ENCODE data around the gene ITPKB. TPM values are rescaled to one million over a fixed set of nuclear protein-coding genes. Genes with fewer than 3 reads are reported as not detected.

The ITPKB gene
- total and polyA plus RNA-seq, 9 donors, result 11.3 to 43.2 (median 20.1) TPM

DNA sequence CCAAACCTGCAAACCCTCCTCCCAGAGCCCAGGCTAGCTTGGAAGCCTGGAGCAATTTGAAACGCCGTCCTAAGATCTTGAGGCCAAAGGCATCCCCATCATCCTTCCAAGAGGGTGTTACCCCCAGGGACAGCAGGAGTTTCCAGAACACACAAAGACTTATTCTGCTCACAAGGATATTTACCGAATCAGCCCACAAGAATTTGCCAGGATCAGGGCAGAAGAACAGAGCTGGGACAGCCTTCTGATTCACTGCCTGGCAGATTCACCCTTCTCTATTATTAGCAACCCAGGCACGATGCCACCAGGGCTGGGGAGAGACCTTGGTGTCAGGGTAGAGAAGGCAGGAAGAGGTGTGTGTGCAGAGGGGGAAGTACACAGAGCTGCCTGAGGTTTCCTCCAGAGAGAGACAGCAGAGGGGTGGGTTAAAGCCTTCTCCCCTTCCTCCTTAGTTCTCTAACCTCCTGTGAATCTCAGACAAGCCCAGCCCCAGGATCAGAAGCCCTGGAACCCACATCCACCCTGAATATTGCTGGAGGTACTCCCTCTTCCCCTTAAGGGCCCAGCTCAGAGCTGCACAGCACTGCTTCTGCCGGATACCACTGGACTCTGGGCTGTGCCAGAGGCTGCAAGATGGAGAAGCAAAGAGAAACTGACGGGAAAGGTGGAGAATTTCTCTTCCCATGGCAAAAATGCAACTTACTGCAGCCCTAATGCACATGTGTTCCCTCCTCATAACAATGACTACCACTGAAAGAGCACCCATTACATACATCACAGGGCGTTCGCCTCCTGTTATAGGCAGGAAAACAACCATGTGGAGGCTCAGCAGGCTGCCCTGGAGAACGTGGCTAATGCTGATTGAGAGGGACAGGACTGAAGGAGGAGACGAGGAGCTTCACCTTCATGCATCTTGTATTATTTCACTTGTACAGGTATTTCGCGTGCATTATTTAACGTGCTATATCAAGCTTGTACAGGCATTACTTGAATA, 61.8 kb downstream of the ITPKB start:
- TF ChIP-seq POLR2A (IDR thresholded peaks at IDR 0.05) (no peak), EP300 (IDR thresholded peaks at IDR 0.05) (no peak)
- TF ChIP-seq, protein P1, sequence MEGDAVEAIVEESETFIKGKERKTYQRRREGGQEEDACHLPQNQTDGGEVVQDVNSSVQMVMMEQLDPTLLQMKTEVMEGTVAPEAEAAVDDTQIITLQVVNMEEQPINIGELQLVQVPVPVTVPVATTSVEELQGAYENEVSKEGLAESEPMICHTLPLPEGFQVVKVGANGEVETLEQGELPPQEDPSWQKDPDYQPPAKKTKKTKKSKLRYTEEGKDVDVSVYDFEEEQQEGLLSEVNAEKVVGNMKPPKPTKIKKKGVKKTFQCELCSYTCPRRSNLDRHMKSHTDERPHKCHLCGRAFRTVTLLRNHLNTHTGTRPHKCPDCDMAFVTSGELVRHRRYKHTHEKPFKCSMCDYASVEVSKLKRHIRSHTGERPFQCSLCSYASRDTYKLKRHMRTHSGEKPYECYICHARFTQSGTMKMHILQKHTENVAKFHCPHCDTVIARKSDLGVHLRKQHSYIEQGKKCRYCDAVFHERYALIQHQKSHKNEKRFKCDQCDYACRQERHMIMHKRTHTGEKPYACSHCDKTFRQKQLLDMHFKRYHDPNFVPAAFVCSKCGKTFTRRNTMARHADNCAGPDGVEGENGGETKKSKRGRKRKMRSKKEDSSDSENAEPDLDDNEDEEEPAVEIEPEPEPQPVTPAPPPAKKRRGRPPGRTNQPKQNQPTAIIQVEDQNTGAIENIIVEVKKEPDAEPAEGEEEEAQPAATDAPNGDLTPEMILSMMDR (IDR thresholded peaks at IDR 0.05), result no peak
- H3K4me1 ChIP-seq (ENCODE audit: insufficient read depth), result peaks cover 20% of the 10 kb centered on the region
- no peak overlapping the region for H3K4me3 ChIP-seq
- H3K9me3 ChIP-seq, result no peaks in the 10 kb centered on the region
- no peaks in the 10 kb centered on the region for H3K27me3 ChIP-seq
- peak; percentile 78 to 83 (median 79) for DNase-seq
- H3K36me3 ChIP-seq, result no peaks in the 10 kb centered on the region
- H3K27ac ChIP-seq, result peak overlapping the region; percentile 60 to 75
- 48 to 52% (median 48%) methylated on average over 13 of the region's 13 CpGs for WGBS, 3 donors
- intact Hi-C loops (cut with DNase I), result no loop called here

DNA sequence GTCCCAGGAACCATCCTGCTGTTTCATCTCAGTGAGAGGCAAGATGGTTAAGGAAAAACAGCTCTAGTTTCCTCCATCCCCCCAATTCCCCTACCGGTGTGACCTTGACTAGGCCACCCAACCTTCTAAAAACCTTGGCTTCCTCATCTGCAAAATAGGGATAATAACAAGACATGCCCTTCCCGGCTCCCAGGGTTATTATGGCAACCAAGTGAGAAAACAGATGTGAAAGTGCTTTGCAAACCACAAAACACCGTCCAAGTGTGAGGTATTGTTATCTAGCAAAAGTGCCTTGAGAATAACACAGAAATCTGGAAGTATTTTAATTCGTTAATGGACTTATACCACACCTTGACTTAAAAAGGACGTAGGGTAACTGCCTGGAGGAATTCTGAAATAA, 62.7 kb downstream of the ITPKB start:
- Histone ChIP-seq H3K9me3 (no peaks in the 10 kb centered on the region), H3K36me3 (no peaks in the 10 kb centered on the region), H3K27me3 (no peaks in the 10 kb centered on the region), H3K4me1 (ENCODE audit: insufficient read depth) (peaks cover 19% of the 10 kb centered on the region), H3K27ac (peak overlapping the region in 1 of 2 donors; percentile 75), H3K4me3 (no peak overlapping the region)
- TF ChIP-seq POLR2A (IDR thresholded peaks at IDR 0.05), result no peak
- peak in 1 of 5 donors; percentile 7 for DNase-seq
- intact Hi-C loops (cut with DNase I), result no loop called here
- 6 to 13% (median 9%) methylated on average over 5 of the region's 5 CpGs for WGBS, 3 donors

DNA sequence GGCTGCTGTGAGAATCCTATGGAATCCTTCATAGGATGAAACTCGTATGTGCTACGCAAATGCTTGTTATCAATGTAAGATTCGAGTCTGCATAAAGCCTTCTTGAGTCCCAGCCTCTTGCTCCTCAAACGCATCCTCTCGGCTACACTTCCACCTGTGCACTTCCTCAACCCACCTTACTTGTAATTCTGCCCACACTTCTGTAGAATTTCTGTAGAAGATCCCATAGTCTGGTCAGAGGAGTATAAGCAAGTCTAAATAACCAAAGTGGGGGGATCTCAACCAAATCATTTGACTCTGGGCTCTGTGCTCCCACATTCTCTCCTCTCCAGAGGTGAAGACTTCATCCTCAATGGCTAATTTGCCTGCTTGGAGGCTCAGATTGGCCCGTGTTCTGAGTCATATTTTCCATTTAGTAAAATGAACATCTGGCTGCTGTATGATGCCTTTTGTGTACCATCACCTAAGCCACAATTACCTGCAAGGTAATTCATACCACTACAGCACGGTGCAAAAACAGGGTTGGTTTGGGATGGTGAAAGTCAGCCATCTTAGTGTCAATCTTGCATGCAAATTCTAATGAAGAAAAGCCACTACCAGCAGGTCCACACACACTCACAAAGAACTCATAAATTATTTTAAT, 63.2 kb downstream of the ITPKB start:
- Histone ChIP-seq H3K9me3 (no peaks in the 10 kb centered on the region), H3K4me1 (ENCODE audit: insufficient read depth) (peaks cover 19% of the 10 kb centered on the region), H3K27me3 (no peaks in the 10 kb centered on the region), H3K27ac (peak overlapping the region in 1 of 2 donors; percentile 75), H3K4me3 (no peak overlapping the region), H3K36me3 (no peaks in the 10 kb centered on the region)
- WGBS, 3 donors, result 77 to 88% (median 87%) methylated on average over 7 of the region's 7 CpGs
- TF ChIP-seq POLR2A (IDR thresholded peaks at IDR 0.05) (no peak), EP300 (IDR thresholded peaks at IDR 0.05) (no peak)
- TF ChIP-seq, protein P1 (IDR thresholded peaks at IDR 0.05), result no peak
- intact Hi-C loops (cut with DNase I), result no loop called here
- DNase-seq, result peak in 1 of 5 donors; percentile 5

DNA sequence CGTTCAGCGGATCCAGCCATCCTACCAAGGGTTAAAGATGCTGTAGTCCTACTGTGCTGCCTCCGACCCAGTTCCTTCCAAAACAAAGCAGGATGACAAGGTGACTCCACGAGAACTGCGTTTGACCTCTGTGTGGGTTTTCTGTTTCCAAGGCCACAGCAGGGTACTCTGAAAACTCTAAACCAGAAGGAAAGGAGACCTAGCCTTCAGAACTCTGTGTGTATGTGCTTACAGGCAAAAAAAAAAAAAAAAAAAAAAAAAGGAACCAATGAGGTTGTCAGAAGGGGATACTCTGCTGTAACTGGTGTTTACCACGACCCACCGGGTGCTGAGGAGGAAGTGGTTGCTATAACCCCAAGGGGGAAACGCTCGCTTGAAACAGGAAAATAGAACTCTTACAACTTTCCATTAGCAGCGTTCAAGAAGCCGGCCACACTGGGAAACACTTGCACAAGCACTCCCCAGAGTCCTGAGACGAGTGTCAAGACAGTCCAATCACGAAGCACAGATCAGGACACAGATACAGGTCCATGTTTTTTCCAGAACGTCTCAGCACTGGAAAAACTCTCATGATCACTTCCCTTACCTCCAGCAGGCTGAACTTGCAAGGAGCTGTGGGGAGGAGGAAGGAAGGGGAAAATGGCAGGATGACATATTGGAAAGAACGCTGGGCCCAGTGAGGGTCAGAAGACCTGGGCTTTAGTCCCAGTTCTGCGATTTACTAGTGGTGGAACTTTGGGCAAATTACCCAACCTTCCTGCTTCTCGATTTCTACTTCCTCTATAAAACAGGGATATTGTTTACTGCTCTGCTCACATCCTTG, 64.0 kb downstream of the ITPKB start:
- H3K4me3 ChIP-seq, result no peak overlapping the region
- intact Hi-C loops (cut with DNase I), result no loop called here
- H3K36me3 ChIP-seq, result no peaks in the 10 kb centered on the region
- peak in 2 of 5 donors; percentile 21 to 28 for DNase-seq
- TF ChIP-seq EP300 (IDR thresholded peaks at IDR 0.05) (no peak), POLR2A (IDR thresholded peaks at IDR 0.05) (no peak)
- TF ChIP-seq, protein P1 (IDR thresholded peaks at IDR 0.05), result no peak
- H3K27ac ChIP-seq, result peak overlapping the region in 1 of 2 donors; percentile 75
- H3K4me1 ChIP-seq (ENCODE audit: insufficient read depth), result peaks cover 18% of the 10 kb centered on the region
- 33 to 59% (median 48%) methylated on average over 17 of the region's 17 CpGs for WGBS, 3 donors
- no peaks in the 10 kb centered on the region for H3K9me3 ChIP-seq
- no peaks in the 10 kb centered on the region for H3K27me3 ChIP-seq

All from ovary (tissue), 9 donors.